Progenitor cell of endocrine pancreas (in vitro differentiated cells): Measurements from ENCODE around the gene DOC2A. TPM values are rescaled to one million over a fixed set of nuclear protein-coding genes. Genes with fewer than 3 reads are reported as not detected.

ENCODE experiments used
- DNase-seq: peaks from one replicate; pipeline ENCODE4 v3.0.0; 2021; ENCODE audit warnings: low spot score; ENCODE audit not compliant: unreplicated experiment
- H3K27ac Mint-ChIP-seq: 2 replicates; pipeline ENCODE4 v1.8.0; 2021; ENCODE audit warnings: mild to moderate bottlenecking, moderate library complexity, mixed read lengths
- H3K27me3 Mint-ChIP-seq: 2 replicates; pipeline ENCODE4 v1.8.0; 2021; ENCODE audit warnings: mixed read lengths
- H3K36me3 Mint-ChIP-seq: 2 replicates; pipeline ENCODE4 v1.8.0; 2022; ENCODE audit warnings: mixed read lengths; ENCODE audit not compliant: insufficient read depth
- H3K4me1 Mint-ChIP-seq: 2 replicates; pipeline ENCODE4 v1.8.0; 2021; ENCODE audit warnings: low read depth, mixed read lengths
- H3K4me3 Mint-ChIP-seq: 2 replicates; pipeline ENCODE4 v1.8.0; 2021; ENCODE audit warnings: low read depth, mild to moderate bottlenecking, moderate library complexity, mixed read lengths
- H3K9me3 Mint-ChIP-seq: 2 replicates; pipeline ENCODE4 v1.8.0; 2021; ENCODE audit warnings: low read depth, mixed read lengths
- CTCF ChIP-seq: fragments of 200-600 bp; sonication (generic); IDR thresholded peaks from one replicate; pipeline ENCODE4 v1.5.0; 2021; ENCODE audit warnings: antibody characterized with exemption, mild to moderate bottlenecking; ENCODE audit not compliant: unreplicated experiment
- total RNA-seq: library from RNA; stranded (reverse); gene quantifications from 2 replicates; pipeline ENCODE4 v1.2.1, GENCODE V29; 2021

DOC2A gene
- total RNA-seq, 1 donor from 2014 or later: 5.0 TPM

- Mint-ChIP-seq H3K27me3 (peaks cover 40% of the 10 kb centered on the region), H3K9me3 (no peaks in the 10 kb centered on the region), H3K4me3 (peak overlapping the region; percentile 76), H3K27ac (peak overlapping the region; percentile 9), H3K36me3 (peaks cover 2% of the 10 kb centered on the region), H3K4me1 (peaks cover 7% of the 10 kb centered on the region)
- no peak for DNase-seq
- TF ChIP-seq CTCF: no peak
These were observed 1.1 kb upstream of the DOC2A start for GRCh38 chr16:30011714-30012504.

GRCh38 chr16:30009990-30010843 lies 610 bp downstream of the DOC2A start:
- peak overlapping the region; percentile 60 for H3K4me3 Mint-ChIP-seq
- no peak overlapping the region for H3K27ac Mint-ChIP-seq
- H3K4me1 Mint-ChIP-seq: peaks cover 3% of the 10 kb centered on the region
- DNase-seq: no peak
- H3K27me3 Mint-ChIP-seq: peaks cover 40% of the 10 kb centered on the region
- no peaks in the 10 kb centered on the region for H3K9me3 Mint-ChIP-seq
- no peak for TF ChIP-seq CTCF
- peaks cover 2% of the 10 kb centered on the region for H3K36me3 Mint-ChIP-seq

- no peak for DNase-seq
- H3K27me3 Mint-ChIP-seq: peaks cover 40% of the 10 kb centered on the region
These were observed 1.6 kb downstream of the DOC2A start for GRCh38 chr16:30009085-30009862.

GRCh38 chr16:30007378-30007895 lies 3.4 kb downstream of the DOC2A start:
- Mint-ChIP-seq H3K9me3 (no peaks in the 10 kb centered on the region), H3K36me3 (peaks cover 5% of the 10 kb centered on the region), H3K27ac (no peak overlapping the region), H3K27me3 (peaks cover 37% of the 10 kb centered on the region), H3K4me1 (peaks cover 3% of the 10 kb centered on the region), H3K4me3 (no peak overlapping the region)
- no peak for TF ChIP-seq CTCF
- no peak for DNase-seq

More at GRCh38 chr16:30009085-30009862, 1.6 kb downstream of the DOC2A start:
- H3K9me3 Mint-ChIP-seq: no peaks in the 10 kb centered on the region
- no peak overlapping the region for H3K4me3 Mint-ChIP-seq
- no peak overlapping the region for H3K27ac Mint-ChIP-seq
- peaks cover 3% of the 10 kb centered on the region for H3K4me1 Mint-ChIP-seq
- peaks cover 2% of the 10 kb centered on the region for H3K36me3 Mint-ChIP-seq
- TF ChIP-seq CTCF: no peak
